GM13977 (cell line): Measurements from ENCODE around the gene ABHD17B.

Source experiments
- DNase-seq: peaks from one replicate; pipeline ENCODE4 v3.0.0; 2012; ENCODE audit warnings: low spot score
- CTCF ChIP-seq: IDR thresholded peaks from 2 replicates; pipeline ENCODE4 v1.5.1; 2012; ENCODE audit warnings: mild to moderate bottlenecking, control low read depth; ENCODE audit not compliant: insufficient read depth; ENCODE audit errors: extremely low read depth, missing control alignments
- in situ Hi-C: fragments of 300-500 bp; cut with MboI; formaldehyde crosslinking; loops from one replicate; pipeline ENCODE4 v1.12.0; 2022; ENCODE audit warnings: low sequenced_read_pairs, low pct_unique_long_range_greater_than_20kb, mixed read lengths, inconsistent platforms; ENCODE audit not compliant: unreplicated experiment

ABHD17B gene

DNA sequence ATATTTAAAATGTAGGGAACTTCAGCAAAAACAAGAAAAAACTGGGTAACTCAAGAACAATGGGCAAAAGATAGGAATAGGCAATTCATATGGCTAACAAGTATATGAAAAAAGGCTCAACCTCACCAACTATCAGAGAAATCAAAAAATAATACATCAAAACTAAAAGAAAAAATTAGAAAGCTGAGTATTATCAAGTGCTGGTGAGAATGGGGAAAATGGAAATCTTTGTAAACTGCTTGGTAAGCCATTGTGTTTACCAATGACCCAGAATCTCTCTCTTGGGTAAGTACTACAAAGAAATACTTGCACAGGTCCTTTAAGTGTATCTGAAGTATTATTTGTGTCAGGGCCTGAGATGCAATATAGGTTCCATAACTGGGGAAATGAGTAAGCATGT lies 27.0 kb downstream of the ABHD17B start:
- in situ Hi-C loops, result no loop called here
- DNase-seq, result no peak
- no peak for TF ChIP-seq CTCF

DNA sequence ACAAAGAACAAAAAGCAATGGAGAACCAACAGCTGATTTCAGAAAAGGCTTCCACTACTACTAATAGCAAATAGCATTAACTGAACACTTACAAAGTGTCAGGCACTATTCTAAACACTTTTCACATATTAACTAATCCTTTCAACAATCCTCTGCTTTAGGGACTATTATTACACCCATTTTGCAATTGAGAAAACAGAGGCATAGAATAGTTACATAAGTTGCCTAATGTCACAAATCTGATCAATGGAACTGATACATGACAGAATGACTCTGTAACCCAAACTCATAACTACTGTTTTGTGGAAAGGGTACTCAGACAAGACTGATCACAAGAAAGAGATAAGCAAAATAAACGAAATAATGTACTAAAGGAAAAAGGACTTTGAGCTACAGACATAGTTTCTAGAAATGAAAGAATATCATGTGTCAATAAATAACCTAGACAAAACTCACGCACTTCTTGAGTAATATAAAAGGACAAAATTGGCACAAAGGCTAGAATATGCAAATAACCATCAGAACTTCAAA lies 31.3 kb downstream of the ABHD17B start:
- in situ Hi-C loops, result no loop called here

DNA sequence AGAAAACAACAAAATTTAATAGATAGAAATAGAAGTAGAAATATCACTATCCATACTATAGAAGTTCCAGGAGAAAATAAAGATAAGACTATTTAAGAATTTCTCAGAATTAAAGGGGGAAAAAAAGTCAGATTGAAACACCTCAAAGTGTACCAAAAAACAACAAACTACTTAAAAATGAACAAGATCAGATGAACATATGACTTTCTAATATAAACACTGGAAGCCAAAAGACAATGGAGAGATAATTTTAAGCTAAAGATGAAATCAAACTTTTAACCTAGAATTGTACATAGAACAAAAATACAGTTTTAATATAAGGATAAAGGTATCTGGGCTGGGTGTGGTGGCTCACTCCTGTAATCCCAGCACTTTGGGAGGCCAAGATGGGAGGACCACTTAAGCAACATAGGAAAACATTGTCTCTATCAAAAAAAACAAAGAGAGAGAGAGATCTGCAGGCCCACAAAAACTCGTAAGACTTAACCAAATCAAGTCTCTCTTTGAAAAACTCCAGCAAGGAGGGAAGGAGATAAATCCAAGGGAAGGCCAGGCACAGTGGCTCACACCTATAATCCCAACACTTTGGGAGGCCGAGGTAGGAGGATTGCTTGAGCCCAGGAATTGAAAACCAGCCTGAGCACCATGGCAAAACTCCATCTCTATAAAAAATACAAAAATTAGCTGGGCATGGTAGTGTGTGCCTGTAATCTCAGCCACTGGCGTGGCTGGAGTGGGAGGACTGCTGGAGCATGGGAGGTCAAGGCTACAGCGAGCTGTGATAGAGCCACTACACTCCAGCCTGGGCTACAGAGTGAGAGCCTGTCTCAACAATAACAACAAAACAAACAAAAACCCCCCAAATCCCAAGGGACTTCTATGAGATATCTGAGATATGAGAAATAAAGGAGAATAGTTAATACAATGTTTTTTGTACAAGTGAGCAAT lies 32.4 kb downstream of the ABHD17B start:
- in situ Hi-C loops, result no loop called here
- DNase-seq, result no peak
- TF ChIP-seq CTCF, result no peak

More for the DNA sequence above, 31.3 kb downstream of the ABHD17B start:
- DNase-seq, result no peak
- no peak for TF ChIP-seq CTCF

- in situ Hi-C loops, result no loop called here
- no peak for DNase-seq
- no peak for TF ChIP-seq CTCF
These were observed 34.2 kb downstream of the ABHD17B start for GRCh38 chr9:71876829-71877228.

DNA sequence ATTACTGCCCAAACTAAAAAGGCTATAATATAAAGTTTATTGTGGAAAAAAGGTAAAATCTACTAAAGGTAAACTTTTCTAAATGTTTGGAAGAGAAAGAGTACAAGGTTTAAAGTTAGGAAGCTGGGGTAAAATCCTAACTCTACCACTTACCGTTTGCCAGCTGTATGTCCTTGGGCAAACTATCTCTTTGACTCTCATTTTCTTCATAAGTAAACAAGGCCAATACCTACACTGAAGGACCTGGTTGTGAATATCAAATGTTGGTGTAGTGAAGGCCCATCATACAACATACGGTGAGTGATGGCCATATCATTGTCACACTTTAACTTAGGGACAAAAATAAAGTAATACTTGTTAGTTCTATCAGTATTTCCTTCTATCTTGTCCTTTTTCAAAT lies 34.9 kb downstream of the ABHD17B start:
- in situ Hi-C loops, result no loop called here
- no peak for TF ChIP-seq CTCF
- DNase-seq, result no peak

GRCh38 chr9:71875345-71875744 lies 35.6 kb downstream of the ABHD17B start:
- TF ChIP-seq CTCF, result no peak
- DNase-seq, result no peak
- in situ Hi-C loops, result no loop called here
